ENCODE data around the gene ASCC1. TPM values are rescaled to one million over a fixed set of nuclear protein-coding genes. Genes with fewer than 3 reads are reported as not detected.

The ASCC1 gene
- total RNA-seq, 3 donors from 2014 or later (not counting 1 experiment from before 2014, with no cell fraction given), result 26.0 to 35.2 (median 29.3) TPM

GRCh38 chr10:72248468-72249151 lies 32.5 kb upstream of the ASCC1 start:
- no peak for TF ChIP-seq CTCF (IDR thresholded peaks at IDR 0.05)
- WGBS (ENCODE audit: insufficient coverage), result 0% methylated on average over 10 of the region's 10 CpGs
- H3K27me3 ChIP-seq (ENCODE audit: control insufficient read depth, insufficient read depth, low read length), result no peaks in the 10 kb centered on the region
- intact Hi-C loops (cut with micrococcal nuclease), result loop anchor here (1.0 to 2.0 kb wide), 4 partner anchors 12 to 87 kb away; partner anchors contain the start of gene DDIT4
- H3K9me3 ChIP-seq (ENCODE audit: control insufficient read depth, insufficient read depth, low read length), result no peaks in the 10 kb centered on the region
- no peaks in the 10 kb centered on the region for H3K9me3 Mint-ChIP-seq
- no peaks in the 10 kb centered on the region for H3K27me3 Mint-ChIP-seq (ENCODE audit: low read depth in 2 of 2)
- ATAC-seq (peak; percentile 90 to 95 (median 94)), DNase-seq (peak; percentile 58 to 88)
- H3K4me1 ChIP-seq (ENCODE audit: control insufficient read depth, insufficient read depth, low read length), result peaks cover 97% of the 10 kb centered on the region
- H3K36me3 Mint-ChIP-seq, result no peaks in the 10 kb centered on the region
- H3K4me1 Mint-ChIP-seq, result peaks cover 69 to 87% of the 10 kb centered on the region in 2 donors
- H3K4me3 Mint-ChIP-seq, result peak overlapping the region; percentile 88
- H3K27ac ChIP-seq (ENCODE audit: low read length), result peak overlapping the region; percentile 88
- H3K4me3 ChIP-seq (ENCODE audit: low read length), result peak overlapping the region; percentile 26
- no peaks in the 10 kb centered on the region for H3K36me3 ChIP-seq (ENCODE audit: control insufficient read depth, insufficient read depth, low read length)
- peak overlapping the region; percentile 88 to 89 for H3K27ac Mint-ChIP-seq

- no peaks in the 10 kb centered on the region for H3K36me3 Mint-ChIP-seq
- DNase-seq (no peak), ATAC-seq (no peak)
- Histone ChIP-seq H3K9me3 (ENCODE audit: control insufficient read depth, insufficient read depth, low read length) (no peaks in the 10 kb centered on the region), H3K4me1 (ENCODE audit: control insufficient read depth, insufficient read depth, low read length) (peaks cover 79% of the 10 kb centered on the region), H3K36me3 (ENCODE audit: control insufficient read depth, insufficient read depth, low read length) (no peaks in the 10 kb centered on the region), H3K4me3 (ENCODE audit: low read length) (no peak overlapping the region), H3K27me3 (ENCODE audit: control insufficient read depth, insufficient read depth, low read length) (no peaks in the 10 kb centered on the region), H3K27ac (ENCODE audit: low read length) (peak overlapping the region; percentile 46)
- H3K9me3 Mint-ChIP-seq, result no peaks in the 10 kb centered on the region
- 20% methylated on average over 3 of the region's 3 CpGs for WGBS (ENCODE audit: insufficient coverage)
- intact Hi-C loops (cut with micrococcal nuclease), result no loop called here
- no peaks in the 10 kb centered on the region for H3K27me3 Mint-ChIP-seq (ENCODE audit: low read depth in 2 of 2)
- H3K4me1 Mint-ChIP-seq, result peaks cover 61 to 83% of the 10 kb centered on the region in 2 donors
- peak overlapping the region; percentile 81 to 85 for H3K27ac Mint-ChIP-seq
- TF ChIP-seq CTCF (IDR thresholded peaks at IDR 0.05), result no peak
- H3K4me3 Mint-ChIP-seq, result peak overlapping the region; percentile 59
Observed at GRCh38 chr10:72245949-72246525, 30.0 kb upstream of the ASCC1 start.

GRCh38 chr10:72244573-72245038 lies 28.5 kb upstream of the ASCC1 start:
- H3K9me3 Mint-ChIP-seq, result no peaks in the 10 kb centered on the region
- peaks cover 51 to 80% of the 10 kb centered on the region in 2 donors for H3K4me1 Mint-ChIP-seq
- peak overlapping the region; percentile 29 for H3K4me3 Mint-ChIP-seq
- peak overlapping the region; percentile 14 for H3K27ac ChIP-seq (ENCODE audit: low read length)
- H3K4me3 ChIP-seq (ENCODE audit: low read length), result no peak overlapping the region
- H3K27me3 Mint-ChIP-seq (ENCODE audit: low read depth in 2 of 2), result no peaks in the 10 kb centered on the region
- no peak for TF ChIP-seq CTCF (IDR thresholded peaks at IDR 0.05)
- ATAC-seq, result no peak
- H3K36me3 Mint-ChIP-seq, result no peaks in the 10 kb centered on the region
- H3K4me1 ChIP-seq (ENCODE audit: control insufficient read depth, insufficient read depth, low read length), result peaks cover 65% of the 10 kb centered on the region
- no peaks in the 10 kb centered on the region for H3K36me3 ChIP-seq (ENCODE audit: control insufficient read depth, insufficient read depth, low read length)
- intact Hi-C loops (cut with micrococcal nuclease), result no loop called here
- 79% methylated on average over 5 of the region's 5 CpGs for WGBS (ENCODE audit: insufficient coverage)
- H3K9me3 ChIP-seq (ENCODE audit: control insufficient read depth, insufficient read depth, low read length), result no peaks in the 10 kb centered on the region
- no peaks in the 10 kb centered on the region for H3K27me3 ChIP-seq (ENCODE audit: control insufficient read depth, insufficient read depth, low read length)
- peak overlapping the region; percentile 81 to 85 for H3K27ac Mint-ChIP-seq
- no peak for DNase-seq

Measured in natural killer cell (primary cell).